Naive B cell (primary cell): ENCODE measurements around the gene WDR83. TPM values are rescaled to one million over a fixed set of nuclear protein-coding genes. Genes with fewer than 3 reads are reported as not detected.

Experiments
- ATAC-seq, 2 donors: fragments of 150-1000 bp; cut with Tn5 transposase; 2 replicates each; pipeline ENCODE4 v1.10.0; 2021; ENCODE audit warnings: low read depth in 2 of 2, mild to moderate bottlenecking in 2 of 2, moderate library complexity in 2 of 2
- DNase-seq: peaks from one replicate; pipeline ENCODE4 v3.0.0; 2022
- H3K27ac Mint-ChIP-seq, 6 donors: one replicate each; pipeline ENCODE4 v1.8.0; 2020 to 2022; ENCODE audit warnings: mild to moderate bottlenecking in 6 of 6, mixed read lengths in 6 of 6, moderate library complexity in 5 of 6, inconsistent platforms in 2 of 6
- H3K27me3 Mint-ChIP-seq, 3 donors: one replicate each; pipeline ENCODE4 v1.8.0; 2021 to 2022; ENCODE audit warnings: mixed read lengths in 3 of 3, mild to moderate bottlenecking in 1 of 3
- H3K36me3 Mint-ChIP-seq, 2 donors: one replicate each; pipeline ENCODE4 v1.8.0; 2020 to 2022; ENCODE audit warnings: mixed read lengths in 2 of 2, inconsistent platforms in 1 of 2, mild to moderate bottlenecking in 1 of 2
- H3K4me1 Mint-ChIP-seq, 3 donors: one replicate each; pipeline ENCODE4 v1.8.0; 2020 to 2022; ENCODE audit warnings: mixed read lengths in 3 of 3, inconsistent platforms in 1 of 3, mild to moderate bottlenecking in 1 of 3, moderate library complexity in 1 of 3
- H3K4me3 Mint-ChIP-seq, 8 donors: one replicate each; pipeline ENCODE4 v1.8.0; 2020 to 2022; ENCODE audit warnings: mild to moderate bottlenecking in 8 of 8, mixed read lengths in 8 of 8, moderate library complexity in 8 of 8, inconsistent platforms in 2 of 8
- H3K9me3 Mint-ChIP-seq, 7 donors: one replicate each; pipeline ENCODE4 v1.8.0; 2020 to 2022; ENCODE audit warnings: mixed read lengths in 7 of 7, mild to moderate bottlenecking in 5 of 7, inconsistent platforms in 2 of 7, moderate library complexity in 1 of 7
- polyA plus RNA-seq, 6 donors: library from polyadenylated mRNA; unstranded; fragments of 300-500 nt; fragmentation: Illumina TruSeq; gene quantifications; one replicate each; pipeline ENCODE4 v1.2.3, GENCODE V29; 2021; ENCODE audit warnings: low read depth in 6 of 6

WDR83 gene
- polyA plus RNA-seq, 6 donors from 2014 or later, result 12.6 to 34.5 (median 17.5) TPM

DNA sequence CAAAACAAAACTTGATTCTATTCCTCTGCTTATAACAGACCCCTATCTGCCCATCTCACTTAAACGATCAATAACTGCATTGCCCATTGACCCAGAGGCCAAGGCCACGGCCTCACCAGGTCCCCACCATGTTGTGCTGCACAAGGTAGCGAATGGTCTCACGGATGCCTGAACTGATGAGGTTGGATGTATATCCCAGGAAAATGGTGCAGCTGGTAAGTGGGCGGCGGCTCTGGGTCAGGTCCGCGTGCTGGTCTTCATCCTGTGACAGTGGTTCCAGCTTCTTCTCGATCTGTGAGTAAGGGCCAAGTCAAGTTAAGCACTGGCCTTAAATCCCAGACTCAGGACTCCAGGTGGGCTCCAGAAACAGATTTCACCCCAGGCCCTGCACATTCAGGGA is 13.4 kb downstream of the WDR83 start:
- peaks cover 0 to 7% of the 10 kb centered on the region in 2 donors for H3K36me3 Mint-ChIP-seq
- DNase-seq, result no peak
- no peak for ATAC-seq
- no peaks in the 10 kb centered on the region for H3K27me3 Mint-ChIP-seq
- peak overlapping the region in 1 of 6 donors; percentile 57 for H3K27ac Mint-ChIP-seq
- H3K4me1 Mint-ChIP-seq, result peaks cover 32% of the 10 kb centered on the region in 3 donors
- H3K9me3 Mint-ChIP-seq, result no peaks in the 10 kb centered on the region
- peak overlapping the region; percentile 12 to 99 (median 58) for H3K4me3 Mint-ChIP-seq

- H3K4me1 Mint-ChIP-seq, result peaks cover 29% of the 10 kb centered on the region in 3 donors
- H3K36me3 Mint-ChIP-seq, result peaks cover 0 to 7% of the 10 kb centered on the region in 2 donors
- H3K27ac Mint-ChIP-seq, result peak within 1 kb of the TSS; percentile 85 to 99 (median 97)
- peak within 1 kb of the TSS; percentile 92 to 99 (median 95) for H3K4me3 Mint-ChIP-seq
- H3K9me3 Mint-ChIP-seq, result no peaks in the 10 kb centered on the region
- H3K27me3 Mint-ChIP-seq, result no peaks in the 10 kb centered on the region
- DNase-seq (peak; percentile 90), ATAC-seq (peak; percentile 79 to 80)
Measured at GRCh38 chr19:12681074-12681987, 14.7 kb downstream of the WDR83 start, which contains the start of gene DHPS. Gene DHPS, minus strand, starts transcription at chr19:12681880. Its CDS starts 114 bp downstream, at chr19:12681766.

- Mint-ChIP-seq H3K4me1 (peaks cover 6 to 13% (median 9%) of the 10 kb centered on the region in 3 donors), H3K9me3 (no peaks in the 10 kb centered on the region), H3K36me3 (no peaks in the 10 kb centered on the region), H3K4me3 (no peak overlapping the region), H3K27ac (no peak overlapping the region), H3K27me3 (no peaks in the 10 kb centered on the region)
- no peak for ATAC-seq
- DNase-seq, result no peak
Measured at GRCh38 chr19:12685831-12686230, 19.2 kb downstream of the WDR83 start.

GRCh38 chr19:12687496-12688196 is 21.0 kb downstream of the WDR83 start, which contains the start of gene GNG14:
Gene GNG14, plus strand, starts transcription at chr19:12687998. Its CDS starts 51 bp downstream, at chr19:12688049.
- Mint-ChIP-seq H3K9me3 (no peaks in the 10 kb centered on the region), H3K4me1 (peaks cover 0 to 3% (median 0%) of the 10 kb centered on the region in 3 donors), H3K27ac (no peak within 1 kb of the TSS), H3K36me3 (no peaks in the 10 kb centered on the region), H3K27me3 (no peaks in the 10 kb centered on the region), H3K4me3 (no peak within 1 kb of the TSS)
- ATAC-seq (no peak), DNase-seq (no peak)

DNA sequence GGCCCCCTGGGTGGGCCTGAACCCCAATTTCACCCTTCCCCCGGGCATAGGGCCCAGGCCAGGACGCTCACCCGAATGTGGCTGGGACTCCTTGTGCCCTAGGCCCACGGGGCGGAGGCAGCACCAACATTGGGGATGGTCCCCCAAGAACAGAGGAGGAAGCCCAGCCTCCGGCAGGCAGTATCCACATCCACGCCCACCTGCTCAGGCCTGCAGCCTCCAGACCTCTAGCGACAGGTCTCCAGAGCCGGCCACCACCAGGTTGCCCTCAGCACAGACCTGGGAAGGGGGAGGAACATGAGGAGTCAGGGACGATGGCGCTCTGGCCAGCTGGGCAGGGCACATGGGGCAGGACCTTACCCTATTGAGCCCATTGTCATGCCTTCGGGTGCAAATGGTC is 22.4 kb downstream of the WDR83 start:
- no peaks in the 10 kb centered on the region for H3K36me3 Mint-ChIP-seq
- no peak for ATAC-seq
- peaks cover 0 to under 1% (median 0%) of the 10 kb centered on the region in 3 donors for H3K4me1 Mint-ChIP-seq
- DNase-seq, result no peak
- H3K27me3 Mint-ChIP-seq, result no peaks in the 10 kb centered on the region
- H3K4me3 Mint-ChIP-seq, result no peak overlapping the region
- no peaks in the 10 kb centered on the region for H3K9me3 Mint-ChIP-seq
- no peak overlapping the region for H3K27ac Mint-ChIP-seq

DNA sequence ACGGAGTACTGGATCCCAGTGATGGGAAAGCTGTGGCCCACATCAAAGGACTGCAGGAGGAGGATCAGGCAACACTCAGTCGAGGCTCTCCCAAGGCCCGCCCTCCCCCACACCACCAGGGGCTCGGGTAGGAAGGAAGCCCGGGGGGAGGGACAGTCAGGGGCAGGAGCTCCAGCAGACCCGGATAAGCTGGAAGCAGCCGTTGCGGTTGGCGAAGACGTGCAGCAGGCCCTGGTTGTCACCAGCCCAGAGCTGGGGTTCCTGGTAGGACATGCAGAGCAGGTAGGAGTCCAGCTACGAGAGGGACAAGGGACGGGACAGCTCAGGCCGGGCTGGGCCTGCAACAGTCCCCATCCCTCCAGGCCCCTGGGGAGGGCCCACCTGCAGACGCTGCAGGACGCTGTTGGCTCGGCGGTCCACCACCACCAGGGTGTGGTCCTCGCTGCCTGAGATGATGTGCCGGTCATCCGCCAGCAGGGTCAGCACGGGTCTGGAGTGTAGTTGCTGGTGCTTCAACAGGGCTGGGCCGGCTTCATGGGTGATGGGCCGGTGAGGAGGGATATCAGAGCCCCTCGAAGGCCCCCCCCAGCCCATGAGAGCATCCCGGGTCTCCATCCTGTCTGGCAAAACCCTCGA is 23.1 kb downstream of the WDR83 start:
- Mint-ChIP-seq H3K27me3 (no peaks in the 10 kb centered on the region), H3K36me3 (no peaks in the 10 kb centered on the region), H3K27ac (no peak overlapping the region), H3K4me1 (no peaks in the 10 kb centered on the region), H3K4me3 (no peak overlapping the region), H3K9me3 (no peaks in the 10 kb centered on the region)
- no peak for DNase-seq
- ATAC-seq, result no peak

DNA sequence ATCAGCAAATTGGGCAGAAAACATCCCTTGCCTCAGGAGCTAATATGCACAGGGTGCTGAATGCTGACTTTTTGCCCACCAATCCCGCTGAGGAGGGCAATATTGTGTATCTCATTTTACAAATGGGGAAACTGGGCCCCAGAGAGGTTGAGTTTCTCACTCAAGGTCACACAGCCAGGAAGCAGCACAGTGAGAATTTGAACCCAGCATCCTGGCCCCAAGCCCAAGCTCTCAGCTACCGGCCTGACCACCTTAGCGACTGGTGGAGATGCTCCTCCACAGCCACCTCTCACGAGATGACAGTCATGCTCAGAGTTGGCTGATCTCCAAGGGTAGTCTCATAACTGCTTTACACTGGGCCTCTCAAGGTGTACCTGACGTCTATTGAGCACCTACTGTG is 26.4 kb downstream of the WDR83 start:
- DNase-seq (no peak), ATAC-seq (no peak)
- H3K4me1 Mint-ChIP-seq, result peaks cover under 1 to 10% (median 5%) of the 10 kb centered on the region in 3 donors
- no peaks in the 10 kb centered on the region for H3K9me3 Mint-ChIP-seq
- no peak overlapping the region for H3K27ac Mint-ChIP-seq
- H3K4me3 Mint-ChIP-seq, result no peak overlapping the region
- H3K27me3 Mint-ChIP-seq, result no peaks in the 10 kb centered on the region
- H3K36me3 Mint-ChIP-seq, result no peaks in the 10 kb centered on the region

GRCh38 chr19:12694641-12695040 is 28.0 kb downstream of the WDR83 start:
- no peak for ATAC-seq

GRCh38 chr19:12695096-12695495 is 28.5 kb downstream of the WDR83 start:
- H3K9me3 Mint-ChIP-seq, result no peaks in the 10 kb centered on the region
- H3K4me3 Mint-ChIP-seq, result peak overlapping the region in 7 of 8 donors; percentile 6 to 95 (median 64)
- no peaks in the 10 kb centered on the region for H3K27me3 Mint-ChIP-seq
- no peak for ATAC-seq
- H3K4me1 Mint-ChIP-seq, result peaks cover 4 to 12% (median 5%) of the 10 kb centered on the region in 3 donors
- no peak for DNase-seq
- no peak overlapping the region for H3K27ac Mint-ChIP-seq
- H3K36me3 Mint-ChIP-seq, result no peaks in the 10 kb centered on the region

More at GRCh38 chr19:12694641-12695040, 28.0 kb downstream of the WDR83 start:
- Mint-ChIP-seq H3K27me3 (no peaks in the 10 kb centered on the region), H3K4me3 (peak overlapping the region in 3 of 8 donors; percentile 16 to 95 (median 64)), H3K27ac (no peak overlapping the region), H3K9me3 (no peaks in the 10 kb centered on the region), H3K4me1 (peaks cover 4 to 12% (median 5%) of the 10 kb centered on the region in 3 donors), H3K36me3 (no peaks in the 10 kb centered on the region)
- no peak for DNase-seq

GRCh38 chr19:12695514-12695913 is 28.9 kb downstream of the WDR83 start:
- H3K4me3 Mint-ChIP-seq, result peak overlapping the region; percentile 64 to 95 (median 90)
- H3K27me3 Mint-ChIP-seq, result no peaks in the 10 kb centered on the region
- H3K9me3 Mint-ChIP-seq, result no peaks in the 10 kb centered on the region
- H3K36me3 Mint-ChIP-seq, result no peaks in the 10 kb centered on the region
- DNase-seq (no peak), ATAC-seq (no peak)
- H3K4me1 Mint-ChIP-seq, result peaks cover 4 to 12% (median 5%) of the 10 kb centered on the region in 3 donors
- peak overlapping the region in 3 of 6 donors; percentile 49 to 78 (median 70) for H3K27ac Mint-ChIP-seq

GRCh38 chr19:12695997-12696365 is 29.4 kb downstream of the WDR83 start:
- H3K9me3 Mint-ChIP-seq, result no peaks in the 10 kb centered on the region
- peaks cover 4 to 12% (median 5%) of the 10 kb centered on the region in 3 donors for H3K4me1 Mint-ChIP-seq
- peak in 1 of 2 donors; percentile 1 for ATAC-seq
- H3K27ac Mint-ChIP-seq, result peak overlapping the region in 5 of 6 donors; percentile 49 to 97 (median 97)
- DNase-seq, result no peak
- H3K27me3 Mint-ChIP-seq, result no peaks in the 10 kb centered on the region
- H3K36me3 Mint-ChIP-seq, result no peaks in the 10 kb centered on the region
- peak overlapping the region; percentile 84 to 97 (median 94) for H3K4me3 Mint-ChIP-seq

DNA sequence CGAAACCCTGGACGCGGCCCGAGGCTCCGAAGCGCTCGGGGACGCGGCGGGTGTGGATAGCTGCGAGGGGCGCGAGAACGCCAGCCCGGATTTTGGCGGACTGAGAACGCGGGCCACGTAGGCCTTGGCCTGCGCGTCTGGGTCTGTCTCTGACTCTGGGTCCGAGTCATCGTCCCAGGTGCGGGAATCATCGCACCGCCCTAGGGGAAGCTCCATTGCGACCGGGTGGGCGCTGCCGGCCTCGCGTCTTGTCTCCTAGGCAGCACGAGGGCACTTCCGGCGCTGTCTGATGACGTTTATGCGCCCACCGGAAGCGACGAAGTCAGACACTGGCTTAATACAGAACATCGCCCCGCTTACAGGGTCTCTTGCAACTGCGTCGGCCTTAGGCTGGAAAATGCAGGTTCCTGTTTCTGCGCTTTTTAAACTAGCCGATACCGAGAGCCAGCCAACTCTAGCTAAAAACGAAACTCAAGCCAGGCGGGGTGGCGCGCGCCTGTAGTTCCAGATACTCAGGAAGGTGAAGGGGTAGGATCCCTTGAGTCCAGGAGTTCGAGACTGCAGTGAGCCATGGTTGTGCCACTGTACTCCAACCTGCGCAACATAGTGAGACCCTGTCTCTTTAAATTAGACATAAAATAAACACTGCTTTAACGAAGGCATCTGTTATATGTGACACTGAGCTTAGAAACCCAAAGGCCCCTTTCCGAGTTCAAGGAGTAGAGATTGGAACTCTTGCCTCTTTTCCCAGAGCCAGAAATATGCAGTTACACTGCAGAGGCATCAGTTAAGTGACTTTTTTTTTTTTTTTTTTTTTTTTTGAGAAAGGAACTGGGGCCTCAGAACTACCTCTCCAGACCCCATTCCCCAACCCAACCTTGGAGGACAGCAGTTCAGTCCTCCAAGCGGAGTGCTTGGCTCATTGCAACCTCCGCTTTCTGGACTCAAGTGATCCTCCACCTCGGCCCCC is 30.0 kb downstream of the WDR83 start, which contains the start of gene FBXW9:
TSS of gene FBXW9 (minus strand) at position 266 of the 970 bp plus-strand sequence. CDS start at position 216, 50 bp downstream.
- Mint-ChIP-seq H3K9me3 (no peaks in the 10 kb centered on the region), H3K4me3 (peak within 1 kb of the TSS; percentile 84 to 97 (median 94)), H3K4me1 (peaks cover 4 to 12% (median 5%) of the 10 kb centered on the region in 3 donors), H3K27ac (peak within 1 kb of the TSS; percentile 94 to 98 (median 97)), H3K27me3 (no peaks in the 10 kb centered on the region), H3K36me3 (no peaks in the 10 kb centered on the region)
- peak; percentile 93 for DNase-seq
- peak; percentile 93 to 95 for ATAC-seq
